ENCODE results near the gene HOXD3. TPM values are rescaled to one million over a fixed set of nuclear protein-coding genes. Genes with fewer than 3 reads are reported as not detected.

HOXD3 gene
- polyA plus RNA-seq, 1 donor (not counting 4 experiments of a cell fraction or from before 2014, with no cell fraction given): not detected

DNA sequence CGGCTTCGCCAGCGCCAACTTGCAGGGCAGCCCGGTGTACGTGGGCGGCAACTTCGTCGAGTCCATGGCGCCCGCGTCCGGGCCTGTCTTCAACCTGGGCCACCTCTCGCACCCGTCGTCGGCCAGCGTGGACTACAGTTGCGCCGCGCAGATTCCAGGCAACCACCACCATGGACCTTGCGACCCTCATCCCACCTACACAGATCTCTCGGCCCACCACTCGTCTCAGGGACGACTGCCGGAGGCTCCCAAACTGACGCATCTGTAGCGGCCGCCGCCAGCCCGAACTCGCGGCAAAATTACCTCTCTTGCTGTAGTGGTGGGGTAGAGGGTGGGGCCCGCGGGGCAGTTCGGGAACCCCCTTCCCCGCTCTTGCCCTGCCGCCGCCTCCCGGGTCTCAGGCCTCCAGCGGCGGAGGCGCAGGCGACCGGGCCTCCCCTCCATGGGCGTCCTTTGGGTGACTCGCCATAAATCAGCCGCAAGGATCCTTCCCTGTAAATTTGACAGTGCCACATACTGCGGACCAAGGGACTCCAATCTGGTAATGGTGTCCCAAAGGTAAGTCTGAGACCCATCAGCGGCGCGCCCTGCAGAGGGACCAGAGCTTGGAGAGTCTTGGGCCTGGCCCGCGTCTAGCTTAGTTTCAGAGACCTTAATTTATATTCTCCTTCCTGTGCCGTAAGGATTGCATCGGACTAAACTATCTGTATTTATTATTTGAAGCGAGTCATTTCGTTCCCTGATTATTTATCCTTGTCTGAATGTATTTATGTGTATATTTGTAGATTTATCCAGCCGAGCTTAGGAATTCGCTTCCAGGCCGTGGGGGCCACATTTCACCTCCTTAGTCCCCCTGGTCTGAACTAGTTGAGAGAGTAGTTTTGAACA lies 15.1 kb downstream of the HOXD3 start:
- H2AFZ ChIP-seq (ENCODE audit: control insufficient read depth, low read length): no peak overlapping the region
- no peak overlapping the region for H3K9ac ChIP-seq (ENCODE audit: control insufficient read depth, extremely low read depth, insufficient read depth, low read length)
- peaks cover 2% of the 10 kb centered on the region for H4K20me1 ChIP-seq (ENCODE audit: control insufficient read depth, extremely low read depth, insufficient read depth, low read length)
- no peak overlapping the region for H3K4me2 ChIP-seq (ENCODE audit: control insufficient read depth, extremely low read depth, insufficient read depth, low read depth, low read length)
- H3K4me3 ChIP-seq (ENCODE audit: control insufficient read depth in 2 of 3, extremely low read depth in 1 of 3, insufficient read depth in 2 of 3, low read depth in 1 of 3, low read length in 3 of 3): no peak overlapping the region
- dilution Hi-C loops (cut with MboI; ENCODE audit: extremely low pct_ligation_motif_present, low sequenced_read_pairs): loop anchor here (25.0 kb wide), 1 partner anchor 465 kb away; no protein-coding TSS in a partner anchor
- no peaks in the 10 kb centered on the region for H3K79me2 ChIP-seq (ENCODE audit: control insufficient read depth, insufficient read depth, low read length)
- no peaks in the 10 kb centered on the region for H3K4me1 ChIP-seq (ENCODE audit: control insufficient read depth, extremely low read depth, insufficient read depth, low read length)
- peaks cover 5% of the 10 kb centered on the region for H3K9me3 ChIP-seq (ENCODE audit: control insufficient read depth, low read depth, low read length)
- H3K9me1 ChIP-seq (ENCODE audit: control insufficient read depth, extremely low read depth, insufficient read depth, low read length): no peaks in the 10 kb centered on the region
- no peaks in the 10 kb centered on the region for H3K36me3 ChIP-seq (ENCODE audit: control insufficient read depth in 2 of 2, extremely low read depth in 1 of 2, insufficient read depth in 2 of 2, low read length in 2 of 2)
- DNase-seq (ENCODE audit: low read depth, low spot score): no peak
- no peak for FAIRE-seq
- peak; percentile 64 for TF ChIP-seq EZH2 (IDR thresholded peaks at IDR 0.05; ENCODE audit: low read length)
- TF ChIP-seq, protein P1, sequence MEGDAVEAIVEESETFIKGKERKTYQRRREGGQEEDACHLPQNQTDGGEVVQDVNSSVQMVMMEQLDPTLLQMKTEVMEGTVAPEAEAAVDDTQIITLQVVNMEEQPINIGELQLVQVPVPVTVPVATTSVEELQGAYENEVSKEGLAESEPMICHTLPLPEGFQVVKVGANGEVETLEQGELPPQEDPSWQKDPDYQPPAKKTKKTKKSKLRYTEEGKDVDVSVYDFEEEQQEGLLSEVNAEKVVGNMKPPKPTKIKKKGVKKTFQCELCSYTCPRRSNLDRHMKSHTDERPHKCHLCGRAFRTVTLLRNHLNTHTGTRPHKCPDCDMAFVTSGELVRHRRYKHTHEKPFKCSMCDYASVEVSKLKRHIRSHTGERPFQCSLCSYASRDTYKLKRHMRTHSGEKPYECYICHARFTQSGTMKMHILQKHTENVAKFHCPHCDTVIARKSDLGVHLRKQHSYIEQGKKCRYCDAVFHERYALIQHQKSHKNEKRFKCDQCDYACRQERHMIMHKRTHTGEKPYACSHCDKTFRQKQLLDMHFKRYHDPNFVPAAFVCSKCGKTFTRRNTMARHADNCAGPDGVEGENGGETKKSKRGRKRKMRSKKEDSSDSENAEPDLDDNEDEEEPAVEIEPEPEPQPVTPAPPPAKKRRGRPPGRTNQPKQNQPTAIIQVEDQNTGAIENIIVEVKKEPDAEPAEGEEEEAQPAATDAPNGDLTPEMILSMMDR (optimal IDR thresholded peaks at IDR 0.05 in 1 of 3, IDR thresholded peaks at IDR 0.05 in 1 of 3, conservative IDR thresholded peaks at IDR 0.05 in 1 of 3; ENCODE audit: extremely low read depth in 1 of 3, insufficient read depth in 2 of 3, low read length in 3 of 3): no peak
- H3K27ac ChIP-seq (ENCODE audit: control insufficient read depth, insufficient read depth, low read length): no peak overlapping the region
- H3K27me3 ChIP-seq (ENCODE audit: control insufficient read depth, extremely low read depth, insufficient read depth, low read length): peaks cover 78% of the 10 kb centered on the region

DNA sequence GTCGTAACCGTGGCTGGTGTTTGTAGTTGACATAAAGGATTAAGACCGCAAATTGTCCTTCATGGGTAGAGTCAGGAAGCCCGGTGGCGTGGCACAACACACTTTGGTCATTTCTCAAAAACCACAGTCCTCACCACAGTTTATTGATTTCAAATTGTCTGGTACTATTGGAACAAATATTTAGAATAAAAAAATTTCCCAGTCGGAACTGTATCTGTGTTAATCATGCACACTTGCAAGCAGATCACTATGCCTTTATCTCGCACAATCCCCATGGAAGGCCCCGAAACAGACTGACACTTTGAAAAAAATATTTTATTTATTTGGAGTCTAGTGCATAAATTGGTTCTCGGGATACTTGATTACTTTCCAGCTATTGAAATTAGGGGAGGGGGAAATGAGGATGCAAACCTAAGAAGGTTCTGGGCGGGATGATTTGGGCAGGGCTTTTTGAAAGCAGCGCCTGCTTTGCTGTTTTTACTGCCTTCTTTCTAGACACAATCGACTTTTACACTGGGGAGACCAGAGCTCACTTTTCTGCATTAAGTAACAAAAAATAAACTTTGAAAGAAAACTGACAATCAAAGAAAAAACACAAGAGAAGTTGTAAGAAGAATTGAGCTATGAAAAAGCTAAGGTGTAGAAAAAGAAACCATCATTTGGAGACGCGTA lies 15.9 kb downstream of the HOXD3 start:
- no peak overlapping the region for H3K4me2 ChIP-seq (ENCODE audit: control insufficient read depth, extremely low read depth, insufficient read depth, low read depth, low read length)
- H4K20me1 ChIP-seq (ENCODE audit: control insufficient read depth, extremely low read depth, insufficient read depth, low read length): peaks cover 2% of the 10 kb centered on the region
- no peak overlapping the region for H3K9ac ChIP-seq (ENCODE audit: control insufficient read depth, extremely low read depth, insufficient read depth, low read length)
- dilution Hi-C loops (cut with MboI; ENCODE audit: extremely low pct_ligation_motif_present, low sequenced_read_pairs): loop anchor here (25.0 kb wide), 1 partner anchor 464 kb away; no protein-coding TSS in a partner anchor
- H3K27me3 ChIP-seq (ENCODE audit: control insufficient read depth, extremely low read depth, insufficient read depth, low read length): peaks cover 80% of the 10 kb centered on the region
- no peaks in the 10 kb centered on the region for H3K9me1 ChIP-seq (ENCODE audit: control insufficient read depth, extremely low read depth, insufficient read depth, low read length)
- no peak overlapping the region for H2AFZ ChIP-seq (ENCODE audit: control insufficient read depth, low read length)
- TF ChIP-seq, protein P1 (optimal IDR thresholded peaks at IDR 0.05 in 1 of 3, IDR thresholded peaks at IDR 0.05 in 1 of 3, conservative IDR thresholded peaks at IDR 0.05 in 1 of 3; ENCODE audit: extremely low read depth in 1 of 3, insufficient read depth in 2 of 3, low read length in 3 of 3): no peak
- no peak for TF ChIP-seq EZH2 (IDR thresholded peaks at IDR 0.05; ENCODE audit: low read length)
- no peaks in the 10 kb centered on the region for H3K36me3 ChIP-seq (ENCODE audit: control insufficient read depth in 2 of 2, extremely low read depth in 1 of 2, insufficient read depth in 2 of 2, low read length in 2 of 2)
- FAIRE-seq (no peak), DNase-seq (ENCODE audit: low read depth, low spot score) (no peak)
- no peak overlapping the region for H3K4me3 ChIP-seq (ENCODE audit: control insufficient read depth in 2 of 3, extremely low read depth in 1 of 3, insufficient read depth in 2 of 3, low read depth in 1 of 3, low read length in 3 of 3)
- H3K9me3 ChIP-seq (ENCODE audit: control insufficient read depth, low read depth, low read length): peaks cover 5% of the 10 kb centered on the region
- H3K4me1 ChIP-seq (ENCODE audit: control insufficient read depth, extremely low read depth, insufficient read depth, low read length): no peaks in the 10 kb centered on the region
- H3K27ac ChIP-seq (ENCODE audit: control insufficient read depth, insufficient read depth, low read length): no peak overlapping the region
- no peaks in the 10 kb centered on the region for H3K79me2 ChIP-seq (ENCODE audit: control insufficient read depth, insufficient read depth, low read length)

Measured in keratinocyte (primary cell).